H1 (cell line): Measurements from ENCODE around the gene IL19. TPM values are rescaled to one million over a fixed set of nuclear protein-coding genes. Genes with fewer than 3 reads are reported as not detected.

ENCODE experiments used
- CBX8 ChIP-seq: fragments of 300-800, 300-1000 bp; sonication (generic); IDR thresholded peaks from 2 replicates; pipeline ENCODE4 v1.7.1; 2016; ENCODE audit warnings: low read depth, low read length, borderline replicate concordance
- polyA plus RNA-seq, 7 experiments: library from polyadenylated mRNA; depleted of rRNA in 3 of 7; stranded (reverse) in 5 of 7; unstranded in 2 of 7; fragments of >200 nt in 5 of 7; fragments of 200-250 nt in 2 of 7; gene quantifications; 1 replicate in 5 of 7; 2 replicates in 1 of 7; 4 replicates in 1 of 7; pipeline versions ENCODE4 v1.2.1 to v1.2.3, GENCODE V29; 2011 to 2013; ENCODE audit warnings: missing spikeins in 2 of 7, mixed read lengths in 2 of 7
- total RNA-seq: library from RNA; stranded (reverse); fragmentation: NEBNext Ultra II Directional; extraction: Animal tissue kit (Norgen Biotek cat#: 25700); gene quantifications from 2 replicates; pipeline ENCODE4 v1.2.1, GENCODE V29; 2021

IL19 gene
- total and polyA plus RNA-seq, 2 of the 8 experiments (the other 6 are each of a cell fraction or from before 2014, with no cell fraction given), result not detected

DNA sequence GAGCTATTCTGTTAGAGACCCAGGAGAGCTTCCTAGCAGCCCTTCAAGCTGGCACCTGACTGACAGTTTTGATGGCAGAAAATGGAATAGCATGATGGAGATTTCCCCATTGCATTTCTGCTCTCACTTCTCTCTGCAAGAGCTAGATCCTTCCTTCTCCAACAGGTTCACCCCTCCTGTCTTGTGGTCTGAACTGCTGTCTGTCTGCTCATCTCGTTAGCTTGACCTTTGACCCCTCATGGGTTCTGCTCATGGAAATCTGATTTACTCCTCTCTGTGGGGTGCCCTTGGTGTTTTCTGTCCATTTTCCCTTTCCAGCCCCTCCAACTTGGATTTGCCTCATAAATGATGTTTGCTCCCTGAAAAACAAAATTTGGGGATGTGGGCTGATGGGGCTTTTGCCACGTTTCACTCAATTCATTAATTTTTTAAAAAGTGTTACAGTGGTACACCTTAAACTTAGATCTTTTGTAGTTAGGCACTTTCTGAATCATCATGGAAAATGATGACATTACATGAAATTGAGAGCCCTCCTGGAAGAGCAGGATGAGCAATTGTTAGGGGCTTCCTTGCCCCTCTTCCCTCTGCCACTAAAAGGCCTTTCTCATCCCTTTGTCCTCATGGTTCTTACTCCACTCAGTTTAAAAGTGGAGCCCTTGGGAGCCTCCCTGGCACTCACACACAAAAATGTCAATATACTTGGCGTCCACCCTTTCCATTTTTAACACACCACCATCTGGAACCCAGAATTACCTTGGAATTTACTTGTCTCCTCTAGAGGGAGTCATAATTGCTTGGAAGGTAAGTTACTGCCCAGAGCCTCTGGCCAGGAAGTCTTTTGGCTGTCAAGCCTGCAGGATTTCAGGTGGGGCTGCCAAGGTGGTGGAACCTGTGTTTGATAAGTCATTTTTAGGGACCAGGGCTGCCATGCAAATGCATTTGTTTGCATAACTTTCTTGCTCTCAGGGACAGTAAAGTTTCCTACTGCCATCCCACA lies 31.9 kb upstream of the IL19 start (continued):
- TF ChIP-seq CBX8, result no peak
